ENCODE results near the gene ZNF407. TPM values are rescaled to one million over a fixed set of nuclear protein-coding genes. Genes with fewer than 3 reads are reported as not detected.

Gene ZNF407
- total RNA-seq, 1 experiment from 2014 or later, result 7.6 TPM

- TF ChIP-seq REST (IDR thresholded peaks at IDR 0.05; ENCODE audit: low read depth), result no peak
- TF ChIP-seq POLR2AphosphoS5 (IDR thresholded peaks at IDR 0.05; ENCODE audit: low read depth, low read length), result no peak
- TF ChIP-seq SRF (IDR thresholded peaks at IDR 0.05; ENCODE audit: low read depth), result no peak
- TF ChIP-seq ZFX (IDR thresholded peaks at IDR 0.05), result no peak
- no peak for TF ChIP-seq SIN3A (IDR thresholded peaks at IDR 0.05; ENCODE audit: low read depth)
- TF ChIP-seq EGR1 (IDR thresholded peaks at IDR 0.05; ENCODE audit: low read depth), result no peak
These were observed 228.9 kb downstream of the ZNF407 start (continued) for GRCh38 chr18:74826572-74826971.

GRCh38 chr18:74828200-74828599 lies 230.5 kb downstream of the ZNF407 start:
- RAD21 ChIA-PET (ENCODE audit: low non-redundant PET in 1 of 2, low total read pairs in 2 of 2, uncharacterized antibody in 2 of 2, unreplicated experiment in 2 of 2), result no interaction called here
- H3K27ac ChIP-seq (ENCODE audit: low read depth, low read length), result no peak overlapping the region
- no peak overlapping the region for H3K4me3 ChIP-seq (replicated peaks in 1 of 2; ENCODE audit: low read depth in 1 of 2, low read length in 2 of 2)
- POLR2A ChIA-PET, result no interaction called here
- H3K9ac ChIP-seq (ENCODE audit: low read length), result no peak overlapping the region
- no peaks in the 10 kb centered on the region for H3K9me3 ChIP-seq (ENCODE audit: control insufficient read depth in 1 of 2, insufficient read depth in 1 of 2, low read depth in 1 of 2, low read length in 2 of 2)
- ATAC-seq (no peak), DNase-seq (ENCODE audit: low read depth, low spot score) (no peak)
- H4K20me1 ChIP-seq (ENCODE audit: insufficient read depth), result no peaks in the 10 kb centered on the region
- peaks cover 0 to 6% of the 10 kb centered on the region in 2 experiments; a peak in 1 of 4 replicates for H3K4me1 ChIP-seq (ENCODE audit: control insufficient read depth in 1 of 2, insufficient read depth in 2 of 2, low read length in 2 of 2)
- TF ChIP-seq SRF (IDR thresholded peaks at IDR 0.05; ENCODE audit: low read depth), result no peak
- TF ChIP-seq CBX3 (IDR thresholded peaks at IDR 0.05; ENCODE audit: low read depth), result no peak
- no peak for TF ChIP-seq CTCF (IDR thresholded peaks at IDR 0.05 in 2 of 3, conservative IDR thresholded peaks at IDR 0.05 in 1 of 3; ENCODE audit: borderline replicate concordance in 1 of 3, insufficient read depth in 1 of 3, low read depth in 2 of 3, low read length in 2 of 3)
- TF ChIP-seq SP1 (IDR thresholded peaks at IDR 0.05; ENCODE audit: low read depth), result no peak
- no peak for TF ChIP-seq EZH2 (IDR thresholded peaks at IDR 0.05)
- TF ChIP-seq FOSL1 (IDR thresholded peaks at IDR 0.05; ENCODE audit: low read depth), result no peak
- no peak for TF ChIP-seq JUND (IDR thresholded peaks at IDR 0.05)
- TF ChIP-seq ATF3 (IDR thresholded peaks at IDR 0.05), result no peak
- no peak for TF ChIP-seq ZFX (IDR thresholded peaks at IDR 0.05)
- TF ChIP-seq ELF1 (IDR thresholded peaks at IDR 0.05; ENCODE audit: borderline replicate concordance, low read depth), result no peak
- no peak for TF ChIP-seq SIN3A (IDR thresholded peaks at IDR 0.05; ENCODE audit: low read depth)
- no peak for TF ChIP-seq EGR1 (IDR thresholded peaks at IDR 0.05; ENCODE audit: low read depth)
- CTCF ChIA-PET, result no interaction called here
- intact Hi-C loops (cut with micrococcal nuclease), result no loop called here
- H3K36me3 ChIP-seq (ENCODE audit: control insufficient read depth in 1 of 2, insufficient read depth in 2 of 2, low read length in 2 of 2), result no peaks in the 10 kb centered on the region
- H3K27me3 ChIP-seq (ENCODE audit: insufficient read depth, low read length), result no peaks in the 10 kb centered on the region
- BruUV-seq (replicated peaks), result no TSS peak
- no peak overlapping the region for H3K4me2 ChIP-seq (ENCODE audit: low read length)
- H3K79me2 ChIP-seq (ENCODE audit: insufficient read depth, low read length), result no peaks in the 10 kb centered on the region
- H3K9me2 ChIP-seq (ENCODE audit: insufficient read depth), result no peaks in the 10 kb centered on the region
- no peak overlapping the region for H2AFZ ChIP-seq (ENCODE audit: low read depth, low read length, poor library complexity, severe bottlenecking)
